K562 (cell line): ENCODE results near the gene KRT4. TPM values are rescaled to one million over a fixed set of nuclear protein-coding genes. Genes with fewer than 3 reads are reported as not detected.
A peak's percentile ranks its signal among the peaks of the same experiment; 100 is the strongest.

Experiments used
- CREM ChIP-seq: IDR thresholded peaks from 2 replicates; pipeline ENCODE4 v1.6.1; 2014; ENCODE audit warnings: antibody characterized with exemption, low read depth
- KLF1 ChIP-seq: fragments of 450-650 bp; IDR thresholded peaks from 2 replicates; pipeline ENCODE4 v1.6.1; 2016; ENCODE audit warnings: missing genetic modification characterization, missing compliant biosample characterization
- MCM5 ChIP-seq: fragments of 450-650 bp; IDR thresholded peaks from 2 replicates; pipeline ENCODE4 v1.6.1; 2016; ENCODE audit warnings: low read depth
- MNT ChIP-seq, 2 experiments: fragments of 450-650 bp; conservative IDR thresholded peaks; 2 replicates each; pipeline ENCODE4 v1.6.1; 2017; ENCODE audit warnings: mild to moderate bottlenecking in 2 of 2, moderate library complexity in 2 of 2
- POLR2G ChIP-seq: fragments of 200-400 bp; formaldehyde crosslinking; IDR thresholded peaks from 2 replicates; pipeline ENCODE4 v1.6.1; 2017; ENCODE audit warnings: low read depth, mild to moderate bottlenecking, antibody characterized with exemption, low read length, moderate library complexity
- RBM39 ChIP-seq: fragments of 200-400 bp; formaldehyde crosslinking; optimal IDR thresholded peaks from 2 replicates; pipeline ENCODE3; 2018; ENCODE audit warnings: low read depth, low read length
- REST ChIP-seq, 2 experiments: fragments of 450-650 bp; formaldehyde crosslinking in 1 of 2; IDR thresholded peaks; 2 replicates each; pipeline versions ENCODE4 v1.4.0 to v1.6.1; 2014 to 2020; ENCODE audit warnings: mild to moderate bottlenecking in 2 of 2, borderline replicate concordance in 1 of 2, low read depth in 1 of 2
- UBTF ChIP-seq, 2 experiments: IDR thresholded peaks; 2 replicates each; pipeline ENCODE4 v1.6.1; 2012; ENCODE audit warnings: improper control_type of control experiment in 2 of 2, low read depth in 2 of 2, low read length in 2 of 2, borderline replicate concordance in 1 of 2
- ZBTB1 ChIP-seq: sonication (generic); formaldehyde crosslinking; IDR thresholded peaks from 2 replicates; pipeline ENCODE4 v1.8.1; 2023; ENCODE audit warnings: missing genetic modification reagents, low read depth, mild to moderate bottlenecking, borderline replicate concordance
- polyA plus RNA-seq, 8 experiments: library from polyadenylated mRNA; depleted of rRNA in 4 of 8; stranded (reverse) in 5 of 8; unstranded in 3 of 8; fragments of >200 nt; fragmentation: Nextera tagmentation in 2 of 8; fragmentation: Illumina TruSeq in 1 of 8; extraction: Ambion mirVana in 2 of 8; extraction: Trizol in 1 of 8; gene quantifications; 2 replicates each; pipeline versions ENCODE4 v1.2.1 to v1.2.3, GENCODE V29; 2011 to 2014; ENCODE audit warnings: inconsistent platforms in 1 of 8, missing spikeins in 1 of 8
- total RNA-seq, 7 experiments: library from RNA; depleted of rRNA in 6 of 7; stranded (reverse); fragments of >200 nt in 6 of 7; fragmentation: Illumina TruSeq in 2 of 7; extraction: Trizol in 2 of 7; gene quantifications; 2 replicates each; pipeline versions ENCODE4 v1.2.1 to v1.2.3, GENCODE V29; 2011 to 2021; ENCODE audit warnings: low replicate concordance in 1 of 7
- TF ChIP-seq, protein P1 (sequence below), 2 experiments: fragments of 450-650 bp; IDR thresholded peaks; 2 replicates each; pipeline ENCODE4 v1.6.1; 2016

Gene KRT4
- total and polyA plus RNA-seq, 9 of the 15 experiments (the other 6 are each of a cell fraction or from before 2014, with no cell fraction given): not detected

DNA sequence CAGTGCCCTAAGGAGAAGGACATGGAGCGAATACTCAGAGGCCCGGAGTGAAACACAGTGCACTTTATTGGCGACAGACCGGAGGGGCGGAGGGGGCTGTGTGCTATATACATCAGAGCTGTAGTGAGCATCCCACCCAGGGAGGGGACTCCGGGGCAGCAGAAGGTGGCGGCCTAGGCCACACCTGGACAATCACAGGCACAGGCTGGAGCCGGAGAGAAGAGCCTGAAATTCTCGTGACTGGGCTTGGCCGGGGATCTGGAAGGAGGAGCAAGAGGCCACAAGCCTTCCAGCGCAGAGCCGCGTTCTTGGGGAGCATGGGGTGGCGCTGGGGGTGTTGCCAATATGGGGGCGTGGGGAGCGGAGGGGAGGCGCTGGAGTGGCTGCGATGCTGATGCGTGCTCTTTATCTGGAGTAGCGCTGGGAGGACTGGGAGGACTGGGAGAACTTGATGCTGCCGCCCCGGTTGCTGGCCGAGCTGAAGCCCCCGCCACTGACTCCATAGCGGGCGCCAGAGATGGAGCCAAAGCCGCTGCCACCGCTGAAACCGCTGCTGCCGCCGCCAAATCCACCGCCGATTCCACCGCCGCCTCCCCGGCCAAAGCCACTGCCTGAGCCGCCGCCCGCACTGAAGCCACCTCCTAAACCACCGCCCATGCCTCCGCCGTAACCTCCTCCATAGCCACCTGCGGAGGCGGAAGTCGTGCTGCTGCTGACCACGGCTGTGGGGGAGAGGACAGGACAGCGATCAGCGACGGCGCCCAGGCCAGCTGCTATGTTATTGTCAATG lies 24.1 kb downstream of the KRT4 start (continued):
- TF ChIP-seq MNT (conservative IDR thresholded peaks at IDR 0.05) (peak in 1 of 2 experiments; percentile 54; a peak in 1 of 4 replicates), REST (IDR thresholded peaks at IDR 0.05; ENCODE audit: borderline replicate concordance) (peak; percentile 35; the same call in 1 of the 2 replicates), REST (CRISPR knock-in tag; IDR thresholded peaks at IDR 0.05; ENCODE audit: low read depth) (no peak), ZBTB1 (CRISPR knock-in tag) (peak; percentile 100), KLF1 (no peak), CREM (peak; percentile 45; the same call in 1 of the 2 replicates), RBM39 (no peak), UBTF (IDR thresholded peaks at IDR 0.05; ENCODE audit: borderline replicate concordance in 1 of 2, low read depth in 2 of 2, low read length in 2 of 2) (peak; percentile 89 to 97; a peak in 3 of 4 replicates), MCM5 (no peak), POLR2G (peak; percentile 72)
- TF ChIP-seq, protein P1, sequence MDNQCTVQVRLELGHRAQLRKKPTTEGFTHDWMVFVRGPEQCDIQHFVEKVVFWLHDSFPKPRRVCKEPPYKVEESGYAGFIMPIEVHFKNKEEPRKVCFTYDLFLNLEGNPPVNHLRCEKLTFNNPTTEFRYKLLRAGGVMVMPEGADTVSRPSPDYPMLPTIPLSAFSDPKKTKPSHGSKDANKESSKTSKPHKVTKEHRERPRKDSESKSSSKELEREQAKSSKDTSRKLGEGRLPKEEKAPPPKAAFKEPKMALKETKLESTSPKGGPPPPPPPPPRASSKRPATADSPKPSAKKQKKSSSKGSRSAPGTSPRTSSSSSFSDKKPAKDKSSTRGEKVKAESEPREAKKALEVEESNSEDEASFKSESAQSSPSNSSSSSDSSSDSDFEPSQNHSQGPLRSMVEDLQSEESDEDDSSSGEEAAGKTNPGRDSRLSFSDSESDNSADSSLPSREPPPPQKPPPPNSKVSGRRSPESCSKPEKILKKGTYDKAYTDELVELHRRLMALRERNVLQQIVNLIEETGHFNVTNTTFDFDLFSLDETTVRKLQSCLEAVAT (IDR thresholded peaks at IDR 0.05): peak in 1 of 2 experiments; percentile 60; a peak in 1 of 4 replicates
